Eye (tissue), 1 donor: ENCODE data around the gene FARP1.
A peak's percentile ranks its signal among the peaks of the same experiment; 100 is the strongest.

Experiments used
- DNase-seq: peaks from one replicate; pipeline ENCODE4 v3.0.0-alpha.2; 2015

Gene FARP1

DNA sequence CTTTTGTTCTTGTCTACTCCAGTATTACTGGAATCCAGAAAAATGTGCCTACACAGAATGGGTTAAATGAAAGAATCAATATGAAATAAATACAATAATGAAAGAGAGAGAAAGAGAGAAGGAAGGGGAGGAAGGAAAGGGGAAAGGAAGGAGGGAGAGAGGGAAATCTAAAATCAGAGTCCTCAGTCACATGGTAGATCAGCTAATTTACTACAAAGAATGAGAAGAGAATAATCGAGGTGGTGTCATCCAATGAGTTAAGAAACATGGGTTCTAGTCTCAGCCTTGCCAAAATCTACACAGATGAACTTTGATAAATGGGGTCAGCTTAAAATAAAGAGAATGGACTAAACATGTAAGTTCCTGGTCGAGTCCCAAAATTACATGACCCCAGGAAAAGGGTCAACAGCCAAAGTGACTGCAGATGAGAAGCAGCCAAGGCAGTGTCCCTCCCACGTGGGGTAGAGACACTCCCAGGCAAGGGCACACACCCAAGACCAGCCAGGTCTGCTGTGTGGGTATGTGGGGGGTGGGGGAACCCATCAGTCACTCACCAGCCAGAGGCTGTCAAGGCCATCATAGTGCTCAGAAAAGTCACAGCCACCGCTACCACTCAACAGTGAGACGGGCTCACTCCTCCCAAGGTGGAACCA lies 330.4 kb downstream of the FARP1 start:
- DNase-seq = no peak

- DNase-seq = no peak
Observed at GRCh38 chr13:98473788-98474144, 330.9 kb downstream of the FARP1 start.

DNA sequence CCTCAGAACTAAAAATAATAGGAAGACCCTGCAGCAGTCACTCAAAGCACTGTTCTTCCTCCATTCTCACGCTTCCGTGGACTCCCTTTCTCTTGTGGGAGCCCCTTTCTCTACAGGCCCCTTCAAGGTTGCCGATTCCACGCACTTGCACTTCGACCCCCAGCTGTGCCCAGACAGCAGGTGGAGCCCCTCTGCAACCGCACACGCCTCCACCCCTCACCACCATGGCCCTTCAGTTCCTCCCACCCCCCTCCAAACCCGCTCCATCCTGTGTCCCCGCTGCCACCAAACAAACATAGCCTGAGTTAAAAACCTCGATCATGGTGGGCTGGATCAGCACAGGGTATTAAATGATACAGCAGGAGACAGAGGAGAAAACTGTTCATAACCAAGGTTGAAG lies 331.4 kb downstream of the FARP1 start:
- no peak for DNase-seq

GRCh38 chr13:98474761-98475160 lies 331.9 kb downstream of the FARP1 start:
- DNase-seq = no peak

GRCh38 chr13:98475522-98475921 lies 332.6 kb downstream of the FARP1 start:
- DNase-seq = peak; percentile 52

- no peak for DNase-seq
Observed at GRCh38 chr13:98476106-98476505, 333.2 kb downstream of the FARP1 start.

DNA sequence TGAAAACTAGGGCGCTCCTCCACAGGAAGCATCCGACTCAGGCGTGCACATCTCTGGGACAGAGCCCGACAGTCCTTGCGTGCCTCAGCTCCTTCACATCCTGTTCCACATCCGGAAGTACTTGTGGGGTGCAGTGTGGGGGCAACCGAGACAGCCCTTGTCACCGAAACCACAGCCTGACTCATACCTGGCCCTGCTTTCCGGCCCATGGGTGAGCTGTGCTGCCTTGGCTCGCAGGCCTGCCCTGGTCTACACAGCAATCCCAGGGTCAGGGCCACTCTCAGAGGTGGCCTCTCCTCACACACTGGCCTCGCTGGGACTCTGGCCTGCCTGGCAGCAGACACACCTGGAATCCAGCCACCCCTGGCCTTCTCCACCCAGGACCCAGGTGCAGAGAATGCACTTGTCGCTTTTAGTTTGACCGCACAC lies 333.7 kb downstream of the FARP1 start:
- DNase-seq = no peak

DNA sequence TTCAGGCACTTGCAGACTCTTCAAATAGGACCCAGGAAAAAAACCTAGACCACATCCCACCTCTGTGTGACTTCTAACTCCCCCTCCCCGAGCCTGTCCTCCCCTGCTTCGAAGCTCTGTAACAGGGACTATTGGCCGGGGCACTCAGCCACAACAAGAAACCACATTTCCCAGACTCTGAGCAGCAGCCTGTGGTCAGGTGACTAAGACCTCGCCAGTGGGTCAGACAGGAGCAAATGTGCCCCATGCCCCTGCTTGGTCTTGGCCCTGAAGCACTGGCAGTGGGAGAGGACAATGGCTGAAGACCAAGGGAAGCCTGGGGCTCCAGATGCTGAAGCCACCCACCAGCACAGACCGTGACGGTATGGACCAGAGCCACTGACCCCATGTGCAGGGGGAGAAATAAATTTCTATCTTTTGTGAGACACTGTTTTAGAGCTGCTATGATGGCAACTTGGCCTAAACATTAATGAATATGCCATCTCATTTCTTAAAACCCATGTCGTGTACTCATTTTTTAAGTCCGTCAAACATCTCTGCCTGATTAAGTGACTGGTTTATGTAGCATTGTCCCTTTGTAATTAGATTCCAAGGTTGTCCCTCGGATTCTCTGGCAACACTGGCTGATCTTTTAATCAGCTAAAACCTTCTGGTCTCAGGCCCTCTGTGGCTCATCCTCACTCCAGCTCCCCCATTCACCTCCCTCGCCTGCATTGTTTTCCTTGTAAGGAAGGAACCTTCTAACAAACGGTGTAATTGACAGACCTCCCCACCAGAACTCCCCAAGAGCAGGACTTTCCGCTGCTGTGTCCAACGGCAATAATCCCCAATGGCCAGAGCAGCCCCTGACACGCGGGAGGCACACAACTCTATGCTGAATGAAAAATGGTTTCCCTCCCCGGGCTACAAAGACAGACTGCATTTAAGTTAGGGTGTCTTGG lies 335.6 kb downstream of the FARP1 start:
- DNase-seq = no peak

- DNase-seq = no peak
Observed at GRCh38 chr13:98479496-98480003, 336.7 kb downstream of the FARP1 start.

DNA sequence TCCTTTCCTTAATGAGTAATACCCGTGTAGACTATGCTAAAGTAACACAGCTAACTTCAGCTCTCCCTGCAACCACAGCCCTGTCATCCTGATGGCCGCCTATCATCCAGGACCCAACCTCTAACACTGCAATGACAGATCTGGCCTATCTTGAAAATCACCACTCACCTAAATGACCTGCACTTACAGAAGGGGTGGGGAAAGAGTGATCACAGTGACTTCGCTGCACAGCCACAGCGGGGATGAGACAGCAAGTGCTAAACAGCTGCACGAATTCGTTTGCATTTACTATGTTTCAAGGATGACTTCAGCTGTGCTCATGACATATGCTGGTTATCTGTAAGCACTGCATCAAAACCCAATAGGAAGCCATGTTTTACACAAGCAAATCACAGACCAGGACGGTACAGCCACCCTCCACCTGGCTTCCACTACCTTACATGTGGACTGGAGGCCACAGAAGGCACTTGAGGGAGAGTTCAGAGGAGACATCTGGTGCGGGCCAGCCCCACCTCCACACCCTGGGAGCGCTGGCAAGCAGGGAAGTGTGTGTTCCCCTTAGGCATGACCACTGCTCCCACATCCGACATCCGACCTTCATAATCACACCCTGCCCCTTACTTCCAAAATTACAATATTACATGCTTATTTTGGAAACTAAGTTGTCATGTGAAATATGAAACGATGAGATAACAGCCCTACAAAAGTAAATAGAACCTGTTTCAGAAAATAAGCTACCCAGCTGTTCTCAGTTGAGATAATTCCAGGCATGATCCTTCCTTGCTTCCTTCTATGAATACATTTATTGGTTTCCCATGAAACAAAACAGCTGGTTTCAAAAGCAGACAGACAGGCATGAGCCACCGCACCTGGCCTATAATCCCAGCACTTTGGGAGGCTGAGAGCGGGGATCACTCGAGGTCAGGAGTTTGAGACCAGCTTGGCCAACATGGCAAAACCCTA lies 338.3 kb downstream of the FARP1 start:
- DNase-seq = no peak

DNA sequence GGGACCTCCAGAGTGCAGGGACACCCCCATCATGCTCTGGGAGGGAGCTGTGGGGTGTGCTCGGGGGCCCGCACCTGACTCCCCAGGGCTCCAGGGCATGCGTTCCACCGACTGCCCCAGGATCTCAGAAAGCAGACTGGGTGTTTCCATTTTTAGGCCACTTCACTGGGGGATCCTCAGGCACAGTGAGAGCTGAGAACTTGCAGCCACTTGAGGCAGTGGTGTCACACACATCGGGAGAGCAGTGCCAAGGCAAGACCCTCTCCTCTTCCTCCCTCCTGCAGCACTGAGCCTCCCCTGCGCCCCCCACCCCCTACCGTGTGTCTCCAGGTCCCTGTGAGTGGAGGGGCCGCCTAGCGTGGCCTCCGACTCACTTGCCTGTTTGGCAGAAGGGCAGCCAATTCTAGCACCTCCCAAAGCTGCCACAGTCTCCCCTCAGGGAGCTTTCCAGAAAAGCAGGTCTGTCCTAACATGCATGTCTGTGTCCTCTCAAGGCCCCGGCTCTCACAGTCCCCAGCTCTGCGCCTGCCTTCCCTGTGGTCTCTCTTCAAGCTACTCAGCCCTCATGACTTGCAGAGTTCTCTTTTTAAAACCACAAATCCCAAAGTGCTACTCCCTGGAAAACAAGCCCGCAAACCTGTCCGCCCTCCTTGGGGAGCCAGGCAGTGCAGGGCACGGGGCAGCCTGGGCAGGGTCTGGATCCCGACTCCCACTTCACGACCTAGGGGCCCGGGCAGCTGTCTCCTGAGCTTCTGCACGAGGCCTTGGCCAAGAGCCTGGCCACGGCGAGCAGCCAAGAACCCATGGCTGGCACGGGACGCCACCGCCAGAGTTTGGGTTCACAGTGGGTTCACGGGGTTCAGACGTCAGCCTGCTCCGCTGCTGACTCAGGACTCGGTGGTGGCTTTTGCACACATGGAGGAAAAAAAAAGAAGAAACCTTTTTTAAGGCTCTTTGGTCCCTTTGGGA lies 339.9 kb downstream of the FARP1 start:
- DNase-seq = no peak

DNA sequence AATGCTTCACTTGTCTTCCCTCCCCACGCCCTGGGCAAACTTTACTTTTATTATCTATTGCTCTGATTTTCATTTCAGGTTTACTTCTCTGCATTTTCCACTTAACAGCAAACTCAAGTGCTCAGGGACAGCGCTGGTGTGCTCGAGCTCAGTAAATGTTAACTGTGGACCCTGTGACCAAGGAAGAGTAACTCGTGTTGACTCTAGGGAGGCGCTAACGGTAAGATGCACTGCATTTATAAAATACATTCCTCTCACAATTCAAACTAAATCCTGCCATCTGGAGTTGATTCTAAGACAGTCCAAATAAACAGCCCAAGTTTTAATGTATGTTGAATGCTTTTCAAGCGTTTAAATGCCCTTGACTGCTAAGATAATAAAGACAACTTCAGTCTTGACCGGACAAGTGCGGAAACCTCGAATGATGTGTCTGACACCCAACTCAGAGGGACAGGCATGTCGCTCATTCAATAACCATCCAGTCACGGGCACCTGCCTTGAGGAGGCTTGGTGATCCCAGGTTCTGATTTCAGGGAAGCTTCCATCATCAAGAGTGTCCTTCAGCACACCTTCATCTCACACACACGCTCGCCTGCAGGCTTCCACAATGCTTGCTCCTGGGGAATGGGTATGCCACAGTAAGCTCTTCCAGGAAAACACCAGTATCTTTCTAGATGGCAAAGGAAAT lies 340.9 kb downstream of the FARP1 start:
- DNase-seq = no peak

DNA sequence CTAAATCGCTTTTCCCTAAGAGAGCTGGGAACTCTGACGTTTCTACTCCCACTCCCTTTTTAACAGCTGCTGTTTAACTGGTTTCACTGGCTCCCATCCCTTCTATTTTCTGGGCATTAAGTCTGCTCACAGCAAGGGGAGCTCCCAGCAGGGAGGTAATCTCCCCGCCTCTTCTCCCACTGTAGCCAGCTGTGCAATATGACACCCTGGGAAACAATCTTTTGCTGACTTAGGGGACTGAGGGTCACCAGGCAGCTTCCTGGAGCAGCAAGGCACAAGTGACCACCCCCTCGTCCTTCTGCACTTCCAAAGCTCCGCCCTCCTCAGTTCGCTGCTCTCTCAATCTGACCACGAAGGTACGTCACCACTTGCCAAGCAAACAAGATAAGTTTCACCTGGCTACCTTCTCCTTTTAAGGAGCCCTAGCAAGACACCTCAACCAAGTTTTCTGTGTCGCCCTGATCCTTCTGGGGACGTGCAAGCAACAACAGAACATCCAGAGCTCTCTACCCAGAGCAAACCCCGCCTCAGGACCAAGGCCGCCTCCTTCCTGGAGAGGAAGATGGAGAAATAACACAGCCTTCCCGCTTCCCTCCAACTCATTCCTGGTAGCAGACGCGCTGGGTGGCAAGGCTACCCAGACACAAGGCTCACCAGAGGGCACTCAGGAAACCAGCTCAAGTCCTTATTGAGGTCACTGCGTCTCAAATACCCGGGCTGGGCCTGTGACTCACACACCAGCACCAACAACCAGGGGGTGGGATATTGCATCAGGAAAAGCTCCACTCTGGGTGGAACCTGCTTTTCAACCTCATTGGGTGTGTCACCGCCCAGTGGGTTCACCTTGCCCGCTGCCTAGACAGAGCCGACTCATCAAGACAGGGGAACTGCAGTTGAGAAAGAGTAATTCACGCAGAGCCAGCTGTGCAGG lies 341.7 kb downstream of the FARP1 start:
- peak; percentile 74 for DNase-seq

GRCh38 chr13:98485561-98485960 lies 342.7 kb downstream of the FARP1 start:
- DNase-seq = no peak

DNA sequence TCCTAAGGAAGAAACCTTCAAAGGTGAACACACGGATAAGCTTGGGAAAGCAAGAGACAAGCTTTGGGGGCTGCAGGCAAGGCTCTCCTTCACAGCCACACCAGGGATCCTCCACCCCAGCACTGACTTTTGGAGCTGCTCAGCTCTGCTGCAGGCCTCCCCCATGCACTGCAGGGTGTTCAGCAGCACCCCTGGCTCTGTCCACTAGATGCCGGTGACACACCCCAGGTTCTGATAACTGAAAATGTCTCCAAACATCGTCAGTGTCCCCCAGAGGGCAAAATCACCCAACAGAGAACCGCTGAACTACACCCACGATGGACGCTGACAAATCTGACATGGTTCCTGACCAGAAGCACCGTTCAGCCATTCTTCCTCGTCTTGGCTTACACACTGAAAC lies 343.5 kb downstream of the FARP1 start:
- DNase-seq = no peak

- no peak for DNase-seq
Observed at GRCh38 chr13:98487016-98487415, 344.1 kb downstream of the FARP1 start.

GRCh38 chr13:98487522-98487921 lies 344.6 kb downstream of the FARP1 start:
- no peak for DNase-seq

GRCh38 chr13:98488736-98489135 lies 345.8 kb downstream of the FARP1 start:
- DNase-seq = no peak

GRCh38 chr13:98489446-98490194 lies 346.7 kb downstream of the FARP1 start:
- no peak for DNase-seq
